ENCODE data around the gene CSRP3. TPM values are rescaled to one million over a fixed set of nuclear protein-coding genes. Genes with fewer than 3 reads are reported as not detected.

Gene CSRP3
- total RNA-seq, 1 donor from 2014 or later = not detected

DNA sequence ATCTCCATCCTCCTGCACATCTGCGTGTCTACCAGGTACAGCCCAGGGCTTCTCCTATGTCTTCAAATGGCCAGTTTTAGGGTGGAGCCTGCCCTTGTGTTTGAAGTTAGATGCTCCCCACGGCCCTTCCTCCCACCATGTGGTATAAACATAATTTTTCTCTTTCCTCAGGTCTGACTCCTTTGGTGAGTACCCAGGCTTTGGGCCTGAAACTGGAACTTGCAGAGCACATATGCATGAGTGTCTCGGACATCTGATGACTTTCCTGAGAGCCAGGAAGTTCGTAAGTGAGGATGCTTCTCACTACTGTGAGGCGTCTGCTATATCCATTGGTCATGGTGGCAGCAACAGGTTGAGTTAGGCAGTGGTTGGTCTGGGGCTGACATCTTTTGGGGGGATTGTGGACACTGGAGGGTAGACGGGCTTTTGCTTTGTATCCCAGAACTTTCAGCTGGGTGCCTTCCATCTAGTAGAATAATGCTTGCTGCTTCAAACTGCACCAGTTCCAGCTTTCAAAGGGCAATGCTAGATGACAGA is 16.2 kb downstream of the CSRP3 start:
- Mint-ChIP-seq H3K4me1 (ENCODE audit: low read depth) (no peaks in the 10 kb centered on the region), H3K36me3 (ENCODE audit: low read depth) (no peaks in the 10 kb centered on the region), H3K27me3 (ENCODE audit: low read depth) (no peaks in the 10 kb centered on the region), H3K9me3 (ENCODE audit: low read depth) (no peaks in the 10 kb centered on the region), H3K27ac (ENCODE audit: unreplicated experiment) (no peak overlapping the region), H3K4me3 (ENCODE audit: unreplicated experiment) (no peak overlapping the region)
- TF ChIP-seq, protein P1, sequence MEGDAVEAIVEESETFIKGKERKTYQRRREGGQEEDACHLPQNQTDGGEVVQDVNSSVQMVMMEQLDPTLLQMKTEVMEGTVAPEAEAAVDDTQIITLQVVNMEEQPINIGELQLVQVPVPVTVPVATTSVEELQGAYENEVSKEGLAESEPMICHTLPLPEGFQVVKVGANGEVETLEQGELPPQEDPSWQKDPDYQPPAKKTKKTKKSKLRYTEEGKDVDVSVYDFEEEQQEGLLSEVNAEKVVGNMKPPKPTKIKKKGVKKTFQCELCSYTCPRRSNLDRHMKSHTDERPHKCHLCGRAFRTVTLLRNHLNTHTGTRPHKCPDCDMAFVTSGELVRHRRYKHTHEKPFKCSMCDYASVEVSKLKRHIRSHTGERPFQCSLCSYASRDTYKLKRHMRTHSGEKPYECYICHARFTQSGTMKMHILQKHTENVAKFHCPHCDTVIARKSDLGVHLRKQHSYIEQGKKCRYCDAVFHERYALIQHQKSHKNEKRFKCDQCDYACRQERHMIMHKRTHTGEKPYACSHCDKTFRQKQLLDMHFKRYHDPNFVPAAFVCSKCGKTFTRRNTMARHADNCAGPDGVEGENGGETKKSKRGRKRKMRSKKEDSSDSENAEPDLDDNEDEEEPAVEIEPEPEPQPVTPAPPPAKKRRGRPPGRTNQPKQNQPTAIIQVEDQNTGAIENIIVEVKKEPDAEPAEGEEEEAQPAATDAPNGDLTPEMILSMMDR (IDR thresholded peaks at IDR 0.05) = no peak
- DNase-seq (ENCODE audit: low spot score) = no peak

DNA sequence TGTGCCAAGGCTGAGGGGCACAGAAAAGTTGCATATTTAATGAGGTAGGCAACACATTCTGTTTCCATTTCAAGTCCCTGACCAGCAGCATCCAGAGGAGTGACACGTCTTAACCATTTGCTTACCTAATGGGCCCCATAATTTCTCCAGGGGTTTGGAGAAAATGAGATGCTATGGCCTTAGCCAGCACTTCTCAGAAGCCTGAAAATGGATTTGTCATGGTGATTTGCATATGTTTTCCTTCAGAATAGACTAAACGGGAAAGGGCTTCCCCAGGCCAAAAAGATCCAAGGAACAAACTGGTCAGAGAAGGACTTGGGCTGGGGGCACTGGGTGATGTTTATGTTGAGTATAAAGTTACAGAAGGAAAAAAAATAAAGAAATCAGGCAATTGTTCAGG is 16.7 kb downstream of the CSRP3 start:
- Mint-ChIP-seq H3K27me3 (ENCODE audit: low read depth) (no peaks in the 10 kb centered on the region), H3K4me3 (ENCODE audit: unreplicated experiment) (no peak overlapping the region), H3K4me1 (ENCODE audit: low read depth) (no peaks in the 10 kb centered on the region), H3K36me3 (ENCODE audit: low read depth) (no peaks in the 10 kb centered on the region), H3K9me3 (ENCODE audit: low read depth) (no peaks in the 10 kb centered on the region), H3K27ac (ENCODE audit: unreplicated experiment) (no peak overlapping the region)
- DNase-seq (ENCODE audit: low spot score) = no peak
- TF ChIP-seq, protein P1 (IDR thresholded peaks at IDR 0.05) = no peak

DNA sequence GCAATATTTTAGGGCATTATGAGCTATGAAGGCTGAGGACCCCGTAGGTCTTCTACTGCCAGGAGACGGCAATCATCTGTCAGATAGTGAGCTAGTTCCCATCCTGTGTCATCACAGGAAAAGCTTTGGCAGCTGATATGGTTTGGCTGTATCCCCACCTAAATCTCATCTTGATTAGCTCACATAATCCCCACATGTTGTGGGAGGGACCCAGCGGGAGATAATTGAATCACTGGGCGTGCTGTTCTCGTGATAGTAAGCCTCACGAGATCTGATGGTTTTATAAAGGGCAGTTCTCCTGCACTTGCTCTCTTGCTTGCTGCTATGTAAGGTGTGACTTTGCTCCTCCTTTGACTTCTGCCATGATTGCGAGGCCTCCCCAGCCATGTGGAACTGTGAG is 18.1 kb downstream of the CSRP3 start:
- Mint-ChIP-seq H3K27ac (ENCODE audit: unreplicated experiment) (no peak overlapping the region), H3K4me1 (ENCODE audit: low read depth) (no peaks in the 10 kb centered on the region), H3K27me3 (ENCODE audit: low read depth) (no peaks in the 10 kb centered on the region), H3K9me3 (ENCODE audit: low read depth) (no peaks in the 10 kb centered on the region), H3K36me3 (ENCODE audit: low read depth) (peaks cover 2% of the 10 kb centered on the region), H3K4me3 (ENCODE audit: unreplicated experiment) (no peak overlapping the region)
- TF ChIP-seq, protein P1 (IDR thresholded peaks at IDR 0.05) = no peak
- DNase-seq (ENCODE audit: low spot score) = no peak

DNA sequence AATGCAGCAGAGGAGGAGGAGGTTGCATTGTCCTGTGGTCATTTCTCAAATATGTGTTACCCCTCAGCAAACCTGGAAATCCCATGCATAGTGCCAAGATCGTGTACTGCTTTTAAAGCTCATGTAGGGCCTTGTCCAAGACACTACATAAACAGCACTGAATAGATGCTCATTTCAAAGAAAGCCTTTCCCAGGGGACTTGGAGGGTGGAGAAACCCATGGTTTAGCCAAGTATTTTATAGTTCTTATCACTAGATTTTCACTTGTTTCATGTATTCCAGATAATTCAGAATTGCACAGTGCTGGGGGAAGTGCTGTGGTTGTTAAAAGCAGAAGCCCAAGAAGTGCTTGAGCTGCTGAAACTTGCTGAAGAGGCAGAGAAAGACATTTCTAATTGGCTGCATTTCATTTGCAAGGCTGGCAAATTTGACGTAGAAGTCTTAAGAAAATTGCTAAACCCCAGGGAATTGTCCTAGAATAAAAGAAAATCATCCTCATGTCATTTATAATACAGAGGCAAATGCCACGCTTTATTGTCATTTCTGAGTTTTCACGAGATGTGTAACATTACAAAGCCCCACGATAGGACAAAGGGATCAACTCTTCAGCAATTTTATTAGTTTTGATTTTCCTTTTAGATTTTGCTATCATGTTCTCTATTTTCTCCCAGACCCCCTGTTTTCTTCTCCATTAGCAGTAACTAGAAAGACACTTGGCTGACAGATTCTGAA is 20.1 kb downstream of the CSRP3 start:
- no peak for DNase-seq (ENCODE audit: low spot score)
- Mint-ChIP-seq H3K4me3 (ENCODE audit: unreplicated experiment) (no peak overlapping the region), H3K27me3 (ENCODE audit: low read depth) (no peaks in the 10 kb centered on the region), H3K9me3 (ENCODE audit: low read depth) (no peaks in the 10 kb centered on the region), H3K36me3 (ENCODE audit: low read depth) (peaks cover 5% of the 10 kb centered on the region), H3K27ac (ENCODE audit: unreplicated experiment) (no peak overlapping the region), H3K4me1 (ENCODE audit: low read depth) (no peaks in the 10 kb centered on the region)
- TF ChIP-seq, protein P1 (IDR thresholded peaks at IDR 0.05) = no peak

DNA sequence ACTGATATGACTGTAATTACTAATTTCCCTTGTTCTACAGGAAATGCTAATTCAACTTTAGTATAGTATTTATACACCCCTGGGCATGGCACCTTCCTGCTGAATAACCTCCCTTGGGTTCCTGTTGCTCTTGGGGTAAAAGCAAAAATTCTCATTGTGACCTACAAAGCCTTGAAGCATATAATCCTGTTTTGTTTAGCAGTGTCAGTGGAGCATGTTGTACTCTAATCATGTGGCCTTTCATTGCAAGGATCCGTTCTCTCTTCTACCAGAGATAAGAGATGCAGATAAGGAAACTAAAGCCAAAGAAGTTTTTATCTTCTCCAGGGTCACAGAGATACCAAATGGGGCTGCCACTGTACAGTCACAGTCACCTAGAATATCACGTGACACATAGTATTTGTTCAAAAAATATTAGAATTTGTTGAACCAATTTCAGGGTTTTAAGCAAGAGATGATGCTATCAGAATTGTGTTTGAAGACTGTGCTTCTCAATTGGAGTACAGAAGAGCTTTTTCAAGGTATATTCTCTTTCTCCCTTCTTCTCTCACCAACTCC is 25.1 kb downstream of the CSRP3 start:
- H3K27ac Mint-ChIP-seq (ENCODE audit: unreplicated experiment) = no peak overlapping the region
- no peaks in the 10 kb centered on the region for H3K9me3 Mint-ChIP-seq (ENCODE audit: low read depth)
- H3K36me3 Mint-ChIP-seq (ENCODE audit: low read depth) = peaks cover 33% of the 10 kb centered on the region
- no peak overlapping the region for H3K4me3 Mint-ChIP-seq (ENCODE audit: unreplicated experiment)
- no peaks in the 10 kb centered on the region for H3K27me3 Mint-ChIP-seq (ENCODE audit: low read depth)
- H3K4me1 Mint-ChIP-seq (ENCODE audit: low read depth) = no peaks in the 10 kb centered on the region
- TF ChIP-seq, protein P1 (IDR thresholded peaks at IDR 0.05) = no peak
- no peak for DNase-seq (ENCODE audit: low spot score)
